Esophagus mucosa (tissue), 1 donor: ENCODE results near the gene PKP1. TPM values are rescaled to one million over a fixed set of nuclear protein-coding genes. Genes with fewer than 3 reads are reported as not detected.

Source experiments
- ATAC-seq: fragments of 200-7000 bp; cut with Tn5 transposase; one replicate; pipeline ENCODE4 v1.9.1; 2020
- total RNA-seq: library from RNA; stranded (reverse); gene quantifications from one replicate; pipeline ENCODE4 v1.2.4, GENCODE V29; 2023
- donor health status: DM: yes; HTN: yes; CAD: no.

PKP1 gene
- total RNA-seq, 1 donor from 2014 or later, result 608 TPM

DNA sequence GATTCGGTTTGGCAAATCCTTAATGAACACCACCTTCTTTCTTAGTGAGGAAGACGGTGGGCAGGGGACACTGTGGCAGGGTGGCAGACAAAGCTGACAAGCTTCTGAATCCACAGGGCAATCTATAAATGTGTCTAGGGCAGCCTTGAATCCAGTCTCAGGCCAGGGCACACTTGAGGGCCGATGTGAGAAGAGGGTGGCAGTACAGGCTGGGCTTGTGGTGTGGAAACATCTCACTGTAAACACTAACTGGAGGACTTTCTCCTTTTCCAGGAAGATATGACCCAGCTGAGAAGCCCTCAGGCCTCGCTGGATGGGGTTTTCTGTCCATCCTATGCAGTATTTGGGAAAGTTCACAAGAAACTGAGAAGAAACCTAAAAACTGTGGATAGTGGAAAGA is 46.5 kb downstream of the PKP1 start:
- ATAC-seq, result no peak

DNA sequence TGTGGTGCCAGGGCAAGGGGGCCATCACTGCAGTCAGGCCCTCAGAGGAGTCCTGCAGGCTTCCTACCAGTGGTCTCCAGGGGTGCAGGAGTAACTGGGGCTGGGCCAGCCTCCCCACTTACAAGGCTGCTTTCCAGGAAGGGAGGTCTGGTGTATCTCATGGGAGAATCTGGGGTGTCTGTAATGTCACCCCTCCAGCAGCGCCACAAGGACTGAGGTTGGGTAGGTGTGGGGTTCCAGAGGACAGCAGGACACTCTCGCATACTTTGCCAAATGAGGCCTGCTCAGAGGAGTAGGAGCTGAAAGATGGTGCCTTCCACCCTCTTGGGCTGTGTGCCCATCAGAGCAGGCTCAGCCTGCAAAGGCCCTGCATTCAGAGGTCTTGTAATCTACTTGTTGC is 47.2 kb downstream of the PKP1 start:
- no peak for ATAC-seq

DNA sequence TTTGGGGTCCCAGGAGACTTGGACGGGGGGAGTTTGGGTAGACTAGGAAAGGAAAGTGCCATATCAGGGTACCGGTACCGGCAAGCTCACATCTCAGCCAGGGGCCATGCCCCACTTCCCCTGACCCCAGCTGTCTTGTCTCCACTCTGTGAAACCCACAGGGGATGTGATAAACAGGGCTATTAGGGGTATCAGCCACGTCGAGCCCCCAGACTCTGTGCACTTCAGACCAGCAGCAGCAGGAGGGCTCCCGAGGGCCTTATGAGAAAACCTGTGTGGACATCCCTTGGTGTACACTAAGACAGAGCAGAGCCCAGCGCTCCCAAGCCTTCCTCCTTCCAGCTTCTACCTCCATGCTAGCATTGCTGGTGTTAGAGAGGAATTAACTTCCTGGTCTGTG is 47.9 kb downstream of the PKP1 start:
- ATAC-seq, result no peak

DNA sequence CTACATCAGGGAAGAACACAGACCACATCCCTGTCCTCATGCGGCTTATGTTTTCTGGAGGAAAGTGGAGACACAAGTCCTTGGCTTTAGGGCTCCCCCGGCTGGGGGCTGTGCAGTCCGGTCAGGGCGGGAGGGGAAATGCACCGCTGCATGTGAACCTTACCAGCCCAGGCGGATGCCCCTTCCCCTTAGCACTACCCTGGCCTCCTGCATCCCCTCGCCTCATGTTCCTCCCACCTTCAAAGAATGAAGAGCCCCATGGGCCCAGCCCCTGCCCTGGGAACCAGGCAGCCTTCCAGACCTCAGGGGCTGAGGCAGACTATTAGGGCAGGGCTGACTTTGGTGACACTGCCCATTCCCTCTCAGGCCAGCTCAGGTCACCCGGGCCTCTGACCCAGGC is 48.7 kb downstream of the PKP1 start:
- ATAC-seq, result no peak

DNA sequence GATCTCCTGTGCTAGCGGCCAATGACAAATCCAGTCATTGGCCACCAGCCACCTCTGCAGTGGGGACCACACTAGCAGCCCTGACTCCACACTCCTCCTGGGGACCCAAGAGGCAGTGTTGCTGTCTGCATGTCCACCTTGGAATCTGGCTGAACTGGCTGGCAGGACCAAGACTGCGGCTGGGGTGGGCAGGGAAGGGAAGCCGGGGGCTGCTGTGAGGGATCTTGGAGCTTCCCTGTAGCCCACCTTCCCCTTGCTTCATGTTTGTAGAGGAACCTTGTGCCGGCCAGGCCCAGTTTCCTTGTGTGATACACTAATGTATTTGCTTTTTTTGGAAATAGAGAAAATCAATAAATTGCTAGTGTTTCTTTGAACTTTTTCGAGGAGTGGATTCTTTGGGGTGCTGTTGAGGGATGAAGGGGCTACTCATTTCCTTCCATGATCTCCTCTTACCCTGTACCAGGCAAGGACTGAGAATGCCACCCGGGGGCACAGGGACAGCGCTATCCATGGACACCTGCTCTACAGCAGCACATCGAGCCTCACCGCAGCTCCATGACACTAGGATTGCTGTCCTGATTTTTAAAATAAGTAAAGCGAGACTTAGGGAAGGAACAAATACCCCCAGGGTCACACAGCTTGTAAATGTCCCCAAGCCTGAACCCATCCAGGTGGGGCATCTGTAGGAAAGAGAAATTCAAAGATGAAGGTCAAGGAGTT is 49.5 kb downstream of the PKP1 start:
- no peak for ATAC-seq

DNA sequence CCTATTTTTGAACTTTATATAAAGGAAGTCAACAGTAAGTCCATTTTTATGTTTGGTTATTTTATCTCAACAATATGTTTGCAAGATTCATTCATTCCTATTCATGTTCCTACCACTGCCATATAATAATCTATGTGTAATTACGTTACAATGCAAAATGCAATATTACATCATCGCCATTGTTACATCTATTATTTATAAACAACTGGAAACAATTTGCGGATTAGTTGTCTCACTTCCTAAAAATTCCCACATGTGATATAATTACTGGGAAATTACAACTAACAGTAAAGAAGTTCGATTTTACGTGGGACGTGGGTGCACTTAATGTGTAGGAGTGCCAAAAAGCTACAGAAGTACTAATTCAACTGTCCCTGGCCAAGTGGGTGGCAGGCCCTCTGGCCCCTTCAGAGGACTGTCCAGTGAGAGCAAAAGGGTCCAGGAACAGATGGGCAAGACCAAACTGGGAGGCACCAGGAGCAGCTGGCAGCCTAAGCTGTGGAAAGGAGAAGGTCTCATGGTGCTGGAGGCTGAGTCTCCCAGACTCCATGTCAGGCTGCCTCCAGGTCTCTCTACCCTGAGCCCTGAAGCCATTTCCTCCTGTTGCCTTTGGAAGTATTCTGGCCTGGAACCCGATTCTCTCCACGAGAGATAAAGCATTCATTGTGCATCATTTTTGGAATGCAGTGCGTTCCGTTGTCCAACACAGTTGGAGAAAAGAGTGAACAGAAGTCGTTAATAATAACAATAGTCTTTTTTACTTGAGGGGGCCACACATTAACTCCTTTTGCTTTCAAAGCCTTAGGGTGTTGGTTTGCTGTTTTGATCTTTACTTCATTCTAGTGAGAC is 51.2 kb downstream of the PKP1 start:
- ATAC-seq, result peak; percentile 2

DNA sequence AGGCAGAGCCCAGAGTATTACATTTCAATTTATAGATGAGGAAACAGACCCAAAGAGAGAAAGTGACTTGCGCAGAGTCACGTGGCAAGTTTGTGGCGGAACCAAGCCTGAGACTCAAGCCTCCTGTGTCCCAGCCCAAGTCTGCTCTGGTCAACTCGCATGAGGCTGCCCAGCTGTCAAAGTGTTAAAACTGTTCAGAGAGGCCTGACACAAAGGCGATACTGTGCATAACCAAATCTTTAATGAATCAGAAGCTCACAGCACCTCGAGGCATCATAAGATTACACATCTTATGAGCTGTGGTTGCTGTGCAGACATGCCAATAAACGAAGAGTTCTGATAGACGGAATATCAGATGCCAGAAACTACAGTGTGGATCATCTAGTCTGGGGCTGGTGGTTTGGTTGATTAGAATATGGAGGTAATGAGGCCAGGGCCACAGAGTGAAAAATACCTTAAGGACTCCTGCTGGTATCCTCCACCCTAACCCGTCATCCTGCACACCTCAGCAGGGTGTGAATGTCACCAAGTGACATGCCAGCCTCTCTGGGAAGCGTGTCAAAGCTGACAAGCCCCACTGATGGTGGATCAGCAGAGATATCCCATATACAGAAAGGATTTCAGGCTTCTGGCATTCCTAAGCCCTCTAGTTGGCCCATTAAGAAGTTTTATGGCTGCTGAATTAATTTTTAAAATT is 52.0 kb downstream of the PKP1 start:
- ATAC-seq, result peak; percentile 64

DNA sequence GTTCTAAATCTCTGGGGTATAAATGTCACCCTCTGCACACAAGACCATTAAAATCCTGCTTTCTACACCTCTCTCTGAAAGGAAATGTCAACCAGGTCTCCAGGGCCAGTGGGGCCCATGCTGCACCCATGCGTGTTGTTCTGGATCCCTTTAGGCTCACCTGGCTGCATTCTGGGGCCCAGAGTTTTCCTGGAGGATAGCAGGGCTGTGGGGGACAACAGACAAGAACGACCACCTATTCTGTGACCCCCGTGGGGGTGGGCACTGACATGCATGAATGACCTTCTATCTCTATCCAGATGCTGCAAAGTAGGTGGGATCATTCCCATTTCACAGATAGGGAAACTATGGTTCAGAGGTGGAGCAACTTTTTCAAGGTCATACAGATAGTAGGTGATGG is 52.6 kb downstream of the PKP1 start:
- ATAC-seq, result no peak

DNA sequence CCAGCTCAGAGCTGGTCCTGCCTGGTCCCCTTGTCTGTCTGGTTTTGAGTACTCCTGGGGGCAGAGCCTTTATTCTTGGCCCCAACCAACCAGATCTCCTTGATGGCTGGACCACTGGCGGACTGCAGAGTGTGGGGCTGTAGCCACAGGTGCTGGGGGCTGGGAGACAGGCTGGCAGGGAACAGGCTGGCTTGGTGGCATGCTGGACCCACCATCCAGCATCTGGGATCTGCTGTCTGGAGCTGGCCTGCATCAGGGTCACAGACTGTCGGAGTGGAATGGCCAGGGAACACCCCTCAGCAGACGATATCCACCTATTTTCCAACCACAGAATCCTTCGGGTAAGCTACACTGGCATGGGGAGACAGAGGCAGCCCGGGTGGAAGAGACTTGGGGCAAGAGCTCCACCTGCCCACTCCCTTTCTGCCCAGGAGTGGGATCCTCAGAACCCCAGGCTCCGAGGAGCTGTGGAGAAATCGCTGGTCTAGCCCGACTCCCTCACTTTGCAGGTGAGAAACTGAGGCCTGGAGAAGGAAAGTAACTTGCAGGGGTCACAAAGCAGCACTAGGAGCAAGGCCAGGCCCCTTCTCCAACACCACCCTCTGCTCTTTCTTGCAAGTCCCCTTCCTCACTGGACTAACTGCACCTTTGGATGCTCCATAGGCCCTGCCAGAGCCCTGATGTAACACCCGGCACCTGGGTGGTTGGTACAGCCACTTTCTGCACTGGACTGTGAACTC is 53.6 kb downstream of the PKP1 start:
- ATAC-seq, result peak; percentile 20

DNA sequence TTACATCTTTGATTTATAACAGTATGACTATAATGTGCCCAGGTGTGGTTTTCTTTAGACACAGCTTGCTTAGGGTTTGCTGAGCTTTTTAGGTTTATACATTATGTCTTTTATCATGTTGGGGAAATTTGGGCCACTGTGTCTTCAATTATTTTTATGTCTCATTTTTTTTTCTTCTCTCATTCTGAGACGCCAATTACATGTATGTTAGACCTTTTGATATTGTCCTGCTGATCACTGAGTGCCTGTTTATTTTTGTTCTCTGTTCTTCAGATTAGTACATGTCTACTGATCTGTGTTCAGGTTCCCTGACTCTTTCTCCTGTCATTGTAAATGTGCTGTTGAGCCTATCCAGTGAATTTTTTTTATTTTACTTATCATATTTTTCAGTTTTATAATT is 58.1 kb downstream of the PKP1 start:
- ATAC-seq, result no peak

DNA sequence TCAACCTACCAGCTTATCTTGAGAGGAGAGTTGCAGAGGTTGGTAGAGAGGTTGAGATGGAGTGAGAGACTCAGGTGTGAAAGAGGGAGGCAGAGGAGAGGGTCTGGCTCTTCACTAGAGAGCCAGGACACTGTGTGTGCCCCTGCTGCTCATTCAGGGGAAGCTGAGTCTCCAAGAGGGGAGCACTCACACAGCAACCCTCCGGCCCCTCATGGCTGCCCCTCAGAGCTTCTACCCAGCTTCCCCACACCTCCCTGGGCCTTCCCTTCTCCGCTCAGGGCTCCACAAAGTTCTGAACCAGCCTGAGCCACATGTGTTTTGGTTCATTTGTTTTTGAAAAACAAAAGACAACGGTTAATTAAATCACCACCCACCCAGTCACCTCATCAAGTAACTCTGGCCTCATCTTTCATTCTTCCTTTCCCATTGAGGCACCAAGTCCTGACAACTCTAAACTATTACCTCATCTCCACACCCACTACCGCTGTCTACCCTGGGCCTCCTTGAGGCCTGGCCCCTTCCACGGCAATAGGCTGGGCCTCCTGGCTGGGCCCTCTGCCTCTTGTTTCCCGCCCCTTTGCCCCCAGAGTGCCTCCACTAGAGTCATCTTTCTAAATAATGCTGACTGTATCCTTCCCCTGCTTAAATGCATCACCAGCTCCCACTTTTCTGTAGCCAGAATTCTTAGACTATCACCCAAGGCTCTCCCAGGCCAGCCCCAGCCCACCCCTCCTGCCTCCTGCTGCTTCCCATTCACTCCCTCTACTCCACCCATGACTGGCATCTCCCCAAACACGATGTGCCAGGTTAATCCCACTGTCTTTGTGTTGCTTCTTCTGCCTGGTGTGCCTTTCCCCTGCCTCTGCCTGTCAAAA is 61.1 kb downstream of the PKP1 start:
- ATAC-seq, result peak; percentile 82

DNA sequence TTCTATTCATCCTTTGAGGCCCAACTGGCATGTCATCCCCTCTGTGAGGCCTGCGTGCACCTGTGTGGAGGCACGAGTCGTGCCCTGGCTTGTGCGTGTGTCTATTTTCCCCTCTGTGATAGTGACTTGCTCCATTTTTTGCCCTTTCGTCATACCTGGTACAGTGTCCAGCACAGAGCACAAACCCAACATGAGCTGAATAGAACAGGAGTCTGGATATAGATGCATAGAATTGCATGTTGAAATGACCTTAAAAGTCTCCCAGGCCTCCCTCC is 61.7 kb downstream of the PKP1 start:
- ATAC-seq, result no peak

DNA sequence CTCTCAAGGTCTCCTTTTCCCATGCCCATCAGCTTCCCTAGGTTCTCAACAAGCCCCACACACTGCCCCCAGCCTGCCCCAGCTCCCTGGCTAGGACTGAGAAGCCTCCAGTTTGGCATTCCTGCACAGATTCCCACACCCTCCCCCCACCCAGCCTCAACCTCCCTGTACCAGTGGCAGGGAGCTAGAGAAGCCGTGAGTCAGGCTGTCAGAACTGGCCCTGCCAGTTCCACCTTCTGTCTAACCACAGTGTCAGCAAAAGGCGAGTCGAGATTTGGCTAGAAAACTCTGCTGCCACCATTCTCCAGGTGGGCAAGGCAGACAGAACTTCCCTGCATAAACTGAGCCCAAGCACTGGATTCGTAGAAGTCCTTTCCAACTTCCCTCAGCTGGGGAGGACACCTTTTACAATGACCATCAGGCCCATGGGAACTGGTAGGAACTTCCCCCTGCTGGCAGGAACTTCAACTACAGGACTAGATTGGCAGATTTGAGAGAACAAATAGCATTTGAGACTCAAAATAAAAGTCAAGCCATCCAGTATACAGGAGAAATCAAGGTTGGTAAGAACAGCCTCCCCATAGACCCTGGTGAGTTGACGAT is 63.1 kb downstream of the PKP1 start:
- peak; percentile 74 for ATAC-seq

DNA sequence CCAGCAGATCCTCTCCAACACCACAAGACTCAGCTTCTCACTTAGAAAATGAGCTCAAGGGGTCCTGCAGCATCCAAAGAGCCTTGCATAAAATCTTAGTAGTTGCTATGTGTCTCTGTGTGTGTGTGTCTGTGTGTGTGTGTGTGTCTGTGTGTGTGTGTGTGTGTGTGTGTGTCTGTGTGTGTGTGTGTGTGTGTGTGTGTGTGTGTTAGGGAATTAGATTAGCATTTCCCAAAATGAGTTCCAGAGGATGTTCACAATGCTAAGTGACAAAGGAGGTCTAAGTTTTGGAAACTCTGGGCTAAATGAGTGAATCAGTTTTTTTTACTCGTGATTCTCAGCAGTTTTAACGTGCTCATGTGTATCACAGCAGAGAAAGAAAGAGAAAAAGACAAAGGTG is 63.7 kb downstream of the PKP1 start:
- no peak for ATAC-seq

DNA sequence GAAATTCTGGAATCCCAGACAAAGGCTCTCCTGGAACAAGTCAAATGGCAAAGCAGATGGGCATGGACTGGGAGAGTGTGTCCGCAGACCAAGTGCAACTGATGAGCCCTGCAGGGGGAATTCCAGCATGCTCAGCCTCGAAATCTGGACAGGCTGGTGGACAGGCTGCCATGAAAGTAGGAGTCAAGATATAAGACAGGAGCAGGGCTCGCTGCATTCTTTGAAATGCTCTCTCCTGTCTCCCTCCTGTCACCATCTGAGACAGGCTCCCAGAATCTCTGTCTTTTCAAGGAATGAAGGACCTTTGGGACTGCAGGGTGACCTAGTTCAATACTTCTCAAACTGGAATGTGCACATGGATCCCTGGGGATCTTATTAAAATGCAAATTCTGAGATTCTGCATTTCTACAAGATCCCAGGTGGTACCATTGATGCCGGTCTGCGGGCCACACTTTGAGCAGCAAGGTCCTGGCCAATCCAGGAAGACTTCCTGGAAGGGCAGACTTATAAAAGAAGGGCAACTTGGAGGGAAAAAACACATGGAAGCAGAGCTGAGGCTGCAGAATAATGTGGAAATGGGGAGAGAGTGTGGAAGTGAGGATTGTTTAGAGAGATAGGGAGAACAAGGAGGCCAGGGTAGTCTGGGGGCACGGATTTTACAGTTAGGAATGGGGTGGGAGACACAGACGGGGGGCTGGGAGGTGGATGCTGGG is 64.3 kb downstream of the PKP1 start:
- ATAC-seq, result no peak

DNA sequence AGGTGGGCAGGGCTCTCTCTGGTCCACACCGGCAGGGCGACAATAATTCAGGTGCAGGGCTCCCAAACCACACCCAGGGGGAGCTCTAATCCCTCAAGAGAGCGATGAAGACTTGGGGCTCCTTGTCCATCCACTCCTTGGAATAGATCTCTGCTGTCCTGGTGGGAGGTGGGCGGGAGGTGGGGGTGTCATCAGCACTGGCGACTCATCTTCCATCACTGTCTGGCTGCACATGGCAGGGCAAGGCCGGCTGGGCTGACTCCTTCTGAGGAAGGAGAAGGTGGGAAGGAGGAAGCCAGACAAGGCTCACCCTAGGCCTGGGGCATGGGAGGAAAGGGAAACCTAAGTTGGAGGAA is 64.9 kb downstream of the PKP1 start:
- no peak for ATAC-seq

DNA sequence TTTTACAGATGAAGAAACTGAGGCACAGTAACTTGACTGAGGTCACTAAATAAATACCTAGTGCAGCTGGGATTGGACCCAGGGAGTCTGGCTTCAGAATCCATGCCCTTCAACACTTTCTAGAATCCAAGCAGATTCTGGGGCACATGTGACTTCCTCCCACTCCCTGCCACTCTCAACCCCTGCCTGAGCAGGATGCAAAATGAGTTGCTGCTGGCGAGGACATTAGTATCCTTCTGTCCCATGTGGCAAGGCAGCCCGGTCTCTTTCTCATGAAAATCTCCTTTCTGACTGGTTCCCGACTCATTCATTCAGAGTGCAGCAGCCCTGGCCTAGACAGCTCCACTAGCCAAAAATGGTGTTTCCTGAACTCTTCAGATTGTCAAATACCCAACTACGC is 65.8 kb downstream of the PKP1 start:
- no peak for ATAC-seq

DNA sequence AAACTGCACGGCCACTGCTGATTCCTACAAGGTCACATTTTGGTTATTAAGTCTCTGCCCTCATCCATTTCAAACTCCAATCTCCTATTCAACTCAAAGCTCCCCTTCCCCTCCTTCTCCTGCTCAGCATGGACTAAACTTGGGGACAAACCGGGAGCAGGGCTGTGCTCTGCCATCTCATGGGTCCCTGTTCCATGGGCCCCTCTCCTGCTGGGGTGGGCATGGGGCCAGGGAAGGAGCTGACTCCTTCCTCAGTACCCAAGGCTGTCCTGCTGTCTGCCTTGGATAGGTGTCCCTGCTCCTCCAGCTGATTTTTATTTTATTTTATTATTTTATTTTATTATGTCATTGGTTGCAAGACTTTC is 67.0 kb downstream of the PKP1 start:
- ATAC-seq, result no peak

DNA sequence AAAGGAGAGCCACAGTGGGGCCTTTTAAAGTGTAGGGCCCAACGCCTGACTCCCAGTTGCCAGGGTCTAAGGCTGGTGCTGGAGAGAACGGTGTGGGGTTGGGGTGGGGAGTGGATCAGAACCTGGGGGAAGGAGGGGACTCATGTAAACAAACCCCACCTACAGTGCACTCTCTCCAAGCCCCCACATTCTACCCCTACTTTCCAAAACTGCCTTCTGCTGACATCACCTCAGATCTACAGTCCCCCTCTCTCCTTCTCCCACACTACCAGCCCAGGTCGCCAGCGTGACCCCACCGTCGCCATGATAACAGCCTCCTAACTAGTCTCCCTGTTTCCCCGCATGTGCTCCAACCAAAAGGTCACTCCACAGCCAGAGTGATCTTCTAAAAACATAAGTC is 67.6 kb downstream of the PKP1 start:
- no peak for ATAC-seq

DNA sequence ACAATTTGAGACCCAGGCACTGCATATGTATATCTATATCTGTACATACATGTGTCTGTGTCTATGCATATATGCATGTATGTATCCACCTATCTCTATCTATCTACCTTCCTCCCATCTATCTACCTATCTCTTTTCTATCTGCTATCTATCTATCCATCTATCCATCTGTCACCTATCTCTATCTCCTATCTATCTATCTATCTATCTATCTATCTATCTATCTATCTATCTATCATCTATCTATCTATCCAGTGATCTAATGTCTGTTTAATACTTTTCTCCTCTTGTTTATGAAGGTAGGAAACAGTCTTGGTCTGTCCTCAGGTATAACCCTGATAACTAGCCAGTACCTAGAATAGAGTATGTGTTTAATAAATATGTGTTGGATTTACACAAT is 68.3 kb downstream of the PKP1 start:
- no peak for ATAC-seq
